Astrocyte (in vitro differentiated cells and primary cell): Measurements from ENCODE around the gene ATP2C2. TPM values are rescaled to one million over a fixed set of nuclear protein-coding genes. Genes with fewer than 3 reads are reported as not detected.

Source experiments
- DNase-seq: peaks from one replicate; pipeline ENCODE4 v3.0.0-alpha.2; 2010; ENCODE audit warnings: low read depth
- FAIRE-seq: peaks from 2 replicates; lab custom pipeline; 2011; peaks lifted over from hg19 to GRCh38; lab: Jason Lieb, UNC
- H2AFZ ChIP-seq: 2 replicates; pipeline ENCODE4 v1.6.0; 2012; ENCODE audit warnings: low read depth, low read length, inconsistent platforms
- H3K27ac ChIP-seq: 2 replicates; pipeline ENCODE4 v1.5.1; 2011; ENCODE audit warnings: low read depth, low read length, inconsistent platforms
- H3K27me3 ChIP-seq: 2 replicates; pipeline ENCODE4 v1.6.0; 2011; ENCODE audit warnings: low read length, inconsistent platforms; ENCODE audit not compliant: insufficient read depth
- H3K36me3 ChIP-seq: 2 replicates; pipeline ENCODE4 v1.5.1; 2011; ENCODE audit warnings: low read length, inconsistent platforms; ENCODE audit not compliant: insufficient read depth
- H3K4me1 ChIP-seq: 2 replicates; pipeline ENCODE4 v1.5.1; 2011; ENCODE audit warnings: low read length, inconsistent platforms; ENCODE audit not compliant: insufficient read depth
- H3K4me2 ChIP-seq: 2 replicates; pipeline ENCODE4 v1.6.0; 2012; ENCODE audit warnings: low read length, inconsistent platforms
- H3K4me3 ChIP-seq: 2 replicates; pipeline ENCODE4 v1.5.1; 2011; ENCODE audit warnings: low read depth, mild to moderate bottlenecking, low read length, inconsistent platforms; ENCODE audit not compliant: insufficient read depth
- H3K79me2 ChIP-seq: 2 replicates; pipeline ENCODE4 v1.6.0; 2012; ENCODE audit warnings: mild to moderate bottlenecking, low read length, inconsistent platforms; ENCODE audit not compliant: insufficient read depth
- H3K9ac ChIP-seq: 2 replicates; pipeline ENCODE4 v1.6.0; 2012; ENCODE audit warnings: mild to moderate bottlenecking, low read length, inconsistent platforms
- H3K9me3 ChIP-seq: 2 replicates; pipeline ENCODE4 v1.5.1; 2012; ENCODE audit warnings: low read depth, mild to moderate bottlenecking, low read length, inconsistent platforms; ENCODE audit not compliant: insufficient read depth
- H4K20me1 ChIP-seq: 2 replicates; pipeline ENCODE4 v1.6.0; 2012; ENCODE audit warnings: low read length, inconsistent platforms; ENCODE audit not compliant: insufficient read depth
- H3K27ac Mint-ChIP-seq: one replicate; pipeline ENCODE4 v1.8.0; 2021; ENCODE audit warnings: mild to moderate bottlenecking, mixed read lengths; ENCODE audit not compliant: unreplicated experiment
- H3K27me3 Mint-ChIP-seq: one replicate; pipeline ENCODE4 v1.8.0; 2021; ENCODE audit warnings: low read depth, mixed read lengths; ENCODE audit not compliant: unreplicated experiment
- H3K36me3 Mint-ChIP-seq: one replicate; pipeline ENCODE4 v1.8.0; 2021; ENCODE audit warnings: low read depth, mixed read lengths; ENCODE audit not compliant: unreplicated experiment
- H3K4me1 Mint-ChIP-seq: one replicate; pipeline ENCODE4 v1.8.0; 2021; ENCODE audit warnings: low read depth, mixed read lengths; ENCODE audit not compliant: unreplicated experiment
- H3K4me3 Mint-ChIP-seq: one replicate; pipeline ENCODE4 v1.8.0; 2021; ENCODE audit warnings: mild to moderate bottlenecking, moderate library complexity, mixed read lengths; ENCODE audit not compliant: unreplicated experiment
- H3K9me3 Mint-ChIP-seq: one replicate; pipeline ENCODE4 v1.8.0; 2021; ENCODE audit warnings: mild to moderate bottlenecking, mixed read lengths; ENCODE audit not compliant: unreplicated experiment
- EZH2 ChIP-seq: IDR thresholded peaks from 2 replicates; pipeline ENCODE4 v1.6.1; 2012; ENCODE audit warnings: mild to moderate bottlenecking, low read length, inconsistent platforms; ENCODE audit not compliant: insufficient read depth
- total RNA-seq: library from RNA; stranded (reverse); gene quantifications from 2 replicates; pipeline ENCODE4 v1.2.1, GENCODE V29; 2021
- TF ChIP-seq, protein P1 (sequence below): IDR thresholded peaks from 2 replicates; pipeline ENCODE4 v1.5.1; 2011; ENCODE audit warnings: low read depth, mild to moderate bottlenecking, inconsistent platforms, low read length, moderate library complexity; ENCODE audit not compliant: insufficient read depth

Gene ATP2C2
- total RNA-seq, 1 donor from 2014 or later: 0.41 TPM

DNA sequence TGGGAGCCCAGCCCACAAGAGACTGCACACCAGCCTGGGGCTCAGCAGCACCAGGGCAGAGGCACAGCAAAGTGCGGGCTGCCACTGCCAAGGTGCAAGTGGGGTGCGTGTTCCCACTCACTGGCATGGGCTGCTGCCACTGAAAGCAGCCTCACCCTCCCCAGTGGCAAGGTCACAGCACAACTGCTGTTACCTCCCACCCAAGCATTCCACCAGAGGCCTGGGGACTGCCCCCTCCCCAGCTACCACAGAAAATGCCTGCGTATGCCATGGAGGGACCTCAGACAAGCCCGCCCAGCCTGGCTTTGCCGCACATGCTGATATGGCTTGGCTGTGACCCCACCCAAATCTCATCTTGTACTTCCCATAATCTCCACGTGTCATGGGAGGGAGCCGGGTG lies 103.0 kb downstream of the ATP2C2 start:
- no peak overlapping the region for H2AFZ ChIP-seq
- H3K4me3 ChIP-seq: no peak overlapping the region
- DNase-seq: no peak
- peaks cover 26% of the 10 kb centered on the region for H3K36me3 Mint-ChIP-seq
- no peak for FAIRE-seq
- H3K27me3 ChIP-seq: no peaks in the 10 kb centered on the region
- H3K4me1 ChIP-seq: no peaks in the 10 kb centered on the region
- H3K36me3 ChIP-seq: peaks cover 17% of the 10 kb centered on the region
- no peak overlapping the region for H3K27ac ChIP-seq
- peaks cover 11% of the 10 kb centered on the region for H3K79me2 ChIP-seq
- peaks cover 6% of the 10 kb centered on the region for H3K4me1 Mint-ChIP-seq
- no peak overlapping the region for H3K27ac Mint-ChIP-seq
- H4K20me1 ChIP-seq: peaks cover 41% of the 10 kb centered on the region
- TF ChIP-seq, protein P1, sequence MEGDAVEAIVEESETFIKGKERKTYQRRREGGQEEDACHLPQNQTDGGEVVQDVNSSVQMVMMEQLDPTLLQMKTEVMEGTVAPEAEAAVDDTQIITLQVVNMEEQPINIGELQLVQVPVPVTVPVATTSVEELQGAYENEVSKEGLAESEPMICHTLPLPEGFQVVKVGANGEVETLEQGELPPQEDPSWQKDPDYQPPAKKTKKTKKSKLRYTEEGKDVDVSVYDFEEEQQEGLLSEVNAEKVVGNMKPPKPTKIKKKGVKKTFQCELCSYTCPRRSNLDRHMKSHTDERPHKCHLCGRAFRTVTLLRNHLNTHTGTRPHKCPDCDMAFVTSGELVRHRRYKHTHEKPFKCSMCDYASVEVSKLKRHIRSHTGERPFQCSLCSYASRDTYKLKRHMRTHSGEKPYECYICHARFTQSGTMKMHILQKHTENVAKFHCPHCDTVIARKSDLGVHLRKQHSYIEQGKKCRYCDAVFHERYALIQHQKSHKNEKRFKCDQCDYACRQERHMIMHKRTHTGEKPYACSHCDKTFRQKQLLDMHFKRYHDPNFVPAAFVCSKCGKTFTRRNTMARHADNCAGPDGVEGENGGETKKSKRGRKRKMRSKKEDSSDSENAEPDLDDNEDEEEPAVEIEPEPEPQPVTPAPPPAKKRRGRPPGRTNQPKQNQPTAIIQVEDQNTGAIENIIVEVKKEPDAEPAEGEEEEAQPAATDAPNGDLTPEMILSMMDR: no peak
- no peak for TF ChIP-seq EZH2
- H3K27me3 Mint-ChIP-seq: no peaks in the 10 kb centered on the region
- no peak overlapping the region for H3K4me3 Mint-ChIP-seq
- peaks cover 2% of the 10 kb centered on the region for H3K9me3 ChIP-seq
- H3K9me3 Mint-ChIP-seq: peaks cover 11% of the 10 kb centered on the region
- no peak overlapping the region for H3K4me2 ChIP-seq
- H3K9ac ChIP-seq: no peak overlapping the region

DNA sequence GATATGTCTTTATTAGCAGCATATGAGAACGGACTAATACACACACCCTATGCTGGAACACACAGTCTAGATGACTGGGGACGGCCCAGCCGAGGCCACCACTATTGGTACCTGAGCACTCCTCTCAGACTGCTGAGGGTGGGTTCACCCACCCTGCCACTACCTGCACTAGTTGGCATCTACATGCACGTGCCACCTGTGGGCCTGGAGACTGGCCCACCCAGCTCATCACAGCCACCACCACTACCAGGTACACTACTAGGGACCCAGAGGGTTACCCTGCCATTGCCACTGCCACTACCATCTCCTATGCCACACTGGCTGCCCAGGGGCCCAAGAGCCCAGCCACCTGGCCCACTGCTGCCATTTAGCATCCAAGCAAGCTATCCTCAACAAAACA lies 103.6 kb downstream of the ATP2C2 start:
- DNase-seq (no peak), FAIRE-seq (no peak)
- Histone ChIP-seq H4K20me1 (peaks cover 43% of the 10 kb centered on the region), H3K4me3 (no peak overlapping the region), H3K79me2 (peaks cover 11% of the 10 kb centered on the region), H2AFZ (no peak overlapping the region), H3K9ac (no peak overlapping the region), H3K27me3 (no peaks in the 10 kb centered on the region), H3K4me1 (no peaks in the 10 kb centered on the region), H3K4me2 (no peak overlapping the region), H3K36me3 (peaks cover 12% of the 10 kb centered on the region), H3K9me3 (peaks cover 2% of the 10 kb centered on the region), H3K27ac (no peak overlapping the region)
- H3K4me3 Mint-ChIP-seq: no peak overlapping the region
- peaks cover 6% of the 10 kb centered on the region for H3K9me3 Mint-ChIP-seq
- TF ChIP-seq, protein P1: no peak
- TF ChIP-seq EZH2: no peak
- no peaks in the 10 kb centered on the region for H3K27me3 Mint-ChIP-seq
- H3K4me1 Mint-ChIP-seq: peaks cover 6% of the 10 kb centered on the region
- peaks cover 23% of the 10 kb centered on the region for H3K36me3 Mint-ChIP-seq
- H3K27ac Mint-ChIP-seq: no peak overlapping the region

DNA sequence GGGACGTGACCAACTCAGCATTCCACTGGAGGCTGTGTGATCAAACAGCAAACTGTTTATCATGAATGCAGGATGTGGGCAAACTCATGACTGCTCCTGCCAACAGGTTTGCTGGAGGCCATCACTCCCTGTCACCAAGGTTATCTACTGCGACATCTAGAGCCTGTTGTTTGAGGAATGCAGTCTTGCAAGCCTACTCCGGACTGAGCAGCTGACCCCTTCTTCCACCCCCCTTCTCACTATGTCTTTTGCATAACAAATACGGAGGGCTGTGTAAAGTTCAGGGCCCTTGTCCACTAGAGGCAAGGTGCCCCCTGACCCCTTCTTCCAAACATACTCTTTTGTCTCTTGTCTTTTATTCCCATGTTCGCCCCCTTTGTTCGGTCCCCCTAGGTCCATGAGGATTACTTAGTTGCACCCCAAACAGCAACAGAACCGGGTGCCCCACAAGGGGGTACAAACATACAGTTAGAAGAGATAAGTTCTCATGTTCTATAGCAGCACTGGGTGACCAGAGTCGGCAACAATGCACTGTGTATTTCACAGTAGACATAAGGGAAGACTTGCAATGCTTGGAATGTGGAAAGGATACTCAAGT lies 107.4 kb downstream of the ATP2C2 start:
- DNase-seq (no peak), FAIRE-seq (no peak)
- H3K27ac Mint-ChIP-seq: peak overlapping the region; percentile 16
- H3K27me3 Mint-ChIP-seq: no peaks in the 10 kb centered on the region
- TF ChIP-seq, protein P1: no peak
- TF ChIP-seq EZH2: no peak
- peaks cover 23% of the 10 kb centered on the region for H3K4me1 Mint-ChIP-seq
- Histone ChIP-seq H3K4me1 (peaks cover 8% of the 10 kb centered on the region), H4K20me1 (peaks cover 52% of the 10 kb centered on the region), H3K9me3 (no peaks in the 10 kb centered on the region), H3K27me3 (no peaks in the 10 kb centered on the region), H3K36me3 (no peaks in the 10 kb centered on the region), H3K4me2 (no peak overlapping the region), H3K79me2 (peaks cover 11% of the 10 kb centered on the region), H3K9ac (no peak overlapping the region), H3K4me3 (no peak overlapping the region), H3K27ac (no peak overlapping the region), H2AFZ (no peak overlapping the region)
- H3K36me3 Mint-ChIP-seq: peaks cover 22% of the 10 kb centered on the region
- no peaks in the 10 kb centered on the region for H3K9me3 Mint-ChIP-seq
- H3K4me3 Mint-ChIP-seq: no peak overlapping the region
